Esophagus muscularis mucosa (tissue), 4 donors: ENCODE results near the gene MYH11. TPM values are rescaled to one million over a fixed set of nuclear protein-coding genes. Genes with fewer than 3 reads are reported as not detected.

Source experiments
- DNase-seq: peaks from one replicate; pipeline ENCODE4 v3.0.0-alpha.2; 2017; ENCODE audit errors: extremely low spot score
- H3K27ac ChIP-seq, 4 donors: fragments of 200-600 bp; sonication (generic); replicated peaks in 1 of 4; 1 replicate in 3 of 4; 2 replicates in 1 of 4; pipeline ENCODE4 v1.5.1; 2016 to 2019; ENCODE audit warnings: mild to moderate bottlenecking in 1 of 4
- H3K27me3 ChIP-seq, 4 donors: fragments of 200-600 bp; sonication (generic); one replicate each; pipeline versions ENCODE4 v1.5.1 to v1.6.0; 2016 to 2019
- H3K36me3 ChIP-seq, 4 donors: fragments of 200-600 bp; sonication (generic); one replicate each; pipeline ENCODE4 v1.5.1; 2016 to 2019
- H3K4me1 ChIP-seq, 4 donors: fragments of 200-600 bp; sonication (generic); one replicate each; pipeline ENCODE4 v1.5.1; 2016 to 2019
- H3K4me3 ChIP-seq, 4 donors: fragments of 200-600 bp; sonication (generic); 1 replicate in 2 of 4; 2 replicates in 2 of 4; pipeline ENCODE4 v1.5.1; 2016 to 2019; ENCODE audit warnings: mild to moderate bottlenecking in 4 of 4, moderate library complexity in 1 of 4
- H3K9me3 ChIP-seq, 4 donors: fragments of 200-600 bp; sonication (generic); 1 replicate in 3 of 4; 2 replicates in 1 of 4; pipeline ENCODE4 v1.5.1; 2016 to 2019
- CTCF ChIP-seq, 3 experiments: fragments of 200-600 bp in 2 of 3; fragments of 450-650 bp in 1 of 3; sonication (generic) in 2 of 3; IDR thresholded peaks; one replicate each; pipeline ENCODE4 v1.5.1; 2017 to 2019; ENCODE audit warnings: antibody characterized with exemption in 3 of 3, mild to moderate bottlenecking in 2 of 3, moderate library complexity in 1 of 3
- EP300 ChIP-seq: sonication (generic); formaldehyde crosslinking; IDR thresholded peaks from one replicate; pipeline ENCODE4 v1.6.1; 2017; ENCODE audit warnings: antibody characterized with exemption
- POLR2A ChIP-seq: fragments of 450-650 bp; IDR thresholded peaks from one replicate; pipeline ENCODE4 v1.6.1; 2017; ENCODE audit warnings: antibody characterized with exemption, moderate library complexity, mild to moderate bottlenecking, low read depth
- POLR2AphosphoS5 ChIP-seq, 2 donors: sonication (generic); formaldehyde crosslinking; IDR thresholded peaks; one replicate each; pipeline ENCODE4 v1.6.1; 2017; ENCODE audit warnings: antibody characterized with exemption in 2 of 2
- WGBS: methylation state at CpG from one replicate; pipeline ENCODE4 v1.1.5; 2018; 5-methylcytosine and 5-hydroxymethylcytosine counted together
- intact Hi-C: fragments of 100-400 bp; cut with DNase I; formaldehyde crosslinking; loops from one replicate; pipeline ENCODE4 v1.15.1; 2023
- total RNA-seq, 4 donors: library from RNA; depleted of rRNA; stranded (reverse); fragments of >200 nt; gene quantifications; one replicate each; pipeline versions ENCODE4 v1.1.0 to v1.2.1, GENCODE V29; 2016

Gene MYH11
- total RNA-seq, 4 donors from 2014 or later: 9,583 to 20,476 (median 14,208) TPM

- no peaks in the 10 kb centered on the region for H3K27me3 ChIP-seq
- H3K36me3 ChIP-seq: peaks cover 0 to 69% (median 40%) of the 10 kb centered on the region in 4 donors
- intact Hi-C loops: no loop called here
- WGBS: 61% methylated on average over 6 of the region's 6 CpGs
- H3K4me3 ChIP-seq: peak overlapping the region in 2 of 4 donors; percentile 6 to 11
- H3K9me3 ChIP-seq: no peaks in the 10 kb centered on the region
- no peak for DNase-seq
- H3K27ac ChIP-seq: peak overlapping the region; percentile 87 to 98 (median 95)
- TF ChIP-seq POLR2AphosphoS5 (IDR thresholded peaks at IDR 0.05) (peak in 1 of 2 donors; percentile 63), POLR2A (no peak)
- peaks cover 6 to 100% (median 97%) of the 10 kb centered on the region in 4 donors for H3K4me1 ChIP-seq
These were observed 24.6 kb downstream of the MYH11 start for GRCh38 chr16:15832241-15832640.

GRCh38 chr16:15830832-15831451 lies 25.9 kb downstream of the MYH11 start:
- Histone ChIP-seq H3K4me1 (peaks cover 6 to 100% (median 97%) of the 10 kb centered on the region in 4 donors), H3K9me3 (no peaks in the 10 kb centered on the region), H3K36me3 (peaks cover 0 to 69% (median 37%) of the 10 kb centered on the region in 4 donors), H3K4me3 (peak overlapping the region; percentile 11 to 18 (median 14)), H3K27me3 (no peaks in the 10 kb centered on the region), H3K27ac (peak overlapping the region; percentile 87 to 98 (median 95))
- TF ChIP-seq CTCF (IDR thresholded peaks at IDR 0.05) (no peak), EP300 (no peak), POLR2AphosphoS5 (IDR thresholded peaks at IDR 0.05) (peak in 1 of 2 donors; percentile 56)
- WGBS: 44% methylated on average over 6 of the region's 6 CpGs
- intact Hi-C loops: no loop called here
- no peak for DNase-seq

- WGBS: 6% methylated on average over 7 of the region's 9 CpGs
- H3K36me3 ChIP-seq: peaks cover 0 to 80% (median 43%) of the 10 kb centered on the region in 4 donors
- intact Hi-C loops: no loop called here
- H3K27me3 ChIP-seq: no peaks in the 10 kb centered on the region
- H3K27ac ChIP-seq: peak overlapping the region; percentile 87 to 98 (median 95)
- H3K9me3 ChIP-seq: no peaks in the 10 kb centered on the region
- H3K4me3 ChIP-seq: peak overlapping the region in 3 of 4 donors; percentile 12 to 35 (median 27)
- TF ChIP-seq EP300 (no peak), POLR2AphosphoS5 (IDR thresholded peaks at IDR 0.05) (peak; percentile 84 to 86), POLR2A (no peak), CTCF (IDR thresholded peaks at IDR 0.05) (no peak)
- peaks cover 6 to 100% (median 98%) of the 10 kb centered on the region in 4 donors for H3K4me1 ChIP-seq
- DNase-seq: peak; percentile 94
These were observed 27.4 kb downstream of the MYH11 start for GRCh38 chr16:15829460-15829859.

- no peak for TF ChIP-seq POLR2A
- peak; percentile 63 to 85 for TF ChIP-seq POLR2AphosphoS5 (IDR thresholded peaks at IDR 0.05)
- no peak for TF ChIP-seq EP300
- no peak for TF ChIP-seq CTCF (IDR thresholded peaks at IDR 0.05)
- H3K27me3 ChIP-seq: no peaks in the 10 kb centered on the region
- intact Hi-C loops: no loop called here
- DNase-seq: no peak
- WGBS: 66% methylated on average over 10 of the region's 11 CpGs
- no peaks in the 10 kb centered on the region for H3K9me3 ChIP-seq
- H3K4me3 ChIP-seq: peak overlapping the region in 3 of 4 donors; percentile 22 to 30 (median 27)
- peaks cover 0 to 76% (median 45%) of the 10 kb centered on the region in 4 donors for H3K36me3 ChIP-seq
- peak overlapping the region; percentile 87 to 98 (median 95) for H3K27ac ChIP-seq
- peaks cover 6 to 100% (median 99%) of the 10 kb centered on the region in 4 donors for H3K4me1 ChIP-seq
These were observed 29.0 kb downstream of the MYH11 start for GRCh38 chr16:15827709-15828343.

GRCh38 chr16:15827299-15827698 lies 29.5 kb downstream of the MYH11 start:
- Histone ChIP-seq H3K36me3 (peaks cover 0 to 77% (median 43%) of the 10 kb centered on the region in 4 donors), H3K27ac (peak overlapping the region; percentile 87 to 98 (median 95)), H3K9me3 (no peaks in the 10 kb centered on the region), H3K4me3 (peak overlapping the region in 3 of 4 donors; percentile 22 to 30 (median 27)), H3K27me3 (no peaks in the 10 kb centered on the region), H3K4me1 (peaks cover 6 to 100% (median 100%) of the 10 kb centered on the region in 4 donors)
- TF ChIP-seq POLR2AphosphoS5 (IDR thresholded peaks at IDR 0.05): peak in 1 of 2 donors; percentile 80
- no peak for TF ChIP-seq EP300
- intact Hi-C loops: no loop called here
- WGBS: 65% methylated on average over 7 of the region's 7 CpGs
- no peak for DNase-seq
